IMR-90 (cell line): ENCODE data around the gene ARHGAP8. TPM values are rescaled to one million over a fixed set of nuclear protein-coding genes. Genes with fewer than 3 reads are reported as not detected.
A peak's percentile ranks its signal among the peaks of the same experiment; 100 is the strongest.

Experiments used
- ATAC-seq: fragments of 200-7000 bp; cut with Tn5 transposase; 2 replicates; pipeline ENCODE4 v1.9.1; 2020; ENCODE audit warnings: low read depth, mild to moderate bottlenecking, moderate library complexity
- BruUV-seq: library from RNA; stranded (reverse); fragments of 400-500 nt; replicated peaks from 2 replicates; lab custom pipeline; 2021; lab: Mats Ljungman, UMichigan
- CTCF ChIA-PET: fragments of 300-600 bp; formaldehyde crosslinking; extraction: SDS; loops from one replicate; lab custom pipeline; 2021; ENCODE audit warnings: antibody characterized with exemption; lab: Yijun Ruan, JAX
- POLR2A ChIA-PET: fragments of 300-600 bp; sonication (Branson Sonifier 250); formaldehyde crosslinking; loops from one replicate; lab custom pipeline; 2022; ENCODE audit warnings: antibody characterized with exemption; ENCODE audit not compliant: unreplicated experiment; lab: Charles Lee
- DNase-seq: peaks from one replicate; pipeline ENCODE4 v3.0.0; 2013
- H2AFZ ChIP-seq: replicated peaks from 2 replicates; pipeline ENCODE3; 2013; ENCODE audit warnings: low read length, mild to moderate bottlenecking; ENCODE audit not compliant: poor library complexity
- H2AK5ac ChIP-seq: 2 replicates; pipeline ENCODE4 v1.6.1; 2013; ENCODE audit warnings: low read depth, low read length, inconsistent platforms
- H2AK9ac ChIP-seq: replicated peaks from 2 replicates; pipeline ENCODE3; 2013; ENCODE audit warnings: mild to moderate bottlenecking, low read depth, low read length, moderate library complexity; ENCODE audit not compliant: poor library complexity
- H2BK120ac ChIP-seq: 2 replicates; pipeline ENCODE4 v1.6.1; 2013; ENCODE audit warnings: low read depth, low read length, inconsistent platforms
- H2BK15ac ChIP-seq: 3 replicates; pipeline ENCODE4 v1.6.1; 2013; ENCODE audit warnings: low read depth, low read length, inconsistent platforms
- H2BK20ac ChIP-seq: 2 replicates; pipeline ENCODE4 v1.6.1; 2013; ENCODE audit warnings: low read depth, mild to moderate bottlenecking, inconsistent platforms, low read length, moderate library complexity
- H2BK5ac ChIP-seq: 2 replicates; pipeline ENCODE4 v1.6.1; 2013; ENCODE audit warnings: mild to moderate bottlenecking, low read depth, low read length, inconsistent platforms; ENCODE audit not compliant: poor library complexity, severe bottlenecking
- H3K14ac ChIP-seq: replicated peaks from 2 replicates; pipeline ENCODE4 v1.6.1; 2013; ENCODE audit warnings: low read depth, low read length, inconsistent platforms
- H3K18ac ChIP-seq: 2 replicates; pipeline ENCODE4 v1.6.1; 2013; ENCODE audit warnings: low read depth, low read length, control low read depth
- H3K23ac ChIP-seq: 2 replicates; pipeline ENCODE4 v1.6.1; 2013; ENCODE audit warnings: low read depth, low read length, inconsistent platforms
- H3K27ac ChIP-seq: 2 replicates; pipeline ENCODE4 v1.5.1; 2013; ENCODE audit warnings: mild to moderate bottlenecking, control low read depth, low read length; ENCODE audit not compliant: insufficient read depth
- H3K27me3 ChIP-seq: 2 replicates; pipeline ENCODE4 v1.6.1; 2013; ENCODE audit warnings: low read length; ENCODE audit not compliant: control insufficient read depth, insufficient read depth
- H3K36me3 ChIP-seq: 2 replicates; pipeline ENCODE4 v1.6.1; 2013; ENCODE audit warnings: low read length, mixed read lengths; ENCODE audit not compliant: control insufficient read depth, insufficient read depth
- H3K4ac ChIP-seq: 2 replicates; pipeline ENCODE4 v1.6.1; 2013; ENCODE audit warnings: low read depth, low read length, inconsistent platforms
- H3K4me1 ChIP-seq: 2 replicates; pipeline ENCODE4 v1.6.1; 2013; ENCODE audit warnings: low read length, mixed read lengths; ENCODE audit not compliant: control insufficient read depth, insufficient read depth
- H3K4me2 ChIP-seq: 2 replicates; pipeline ENCODE4 v1.6.1; 2013; ENCODE audit warnings: low read depth, mild to moderate bottlenecking, control low read depth, low read length, moderate library complexity
- H3K4me3 ChIP-seq: 2 replicates; pipeline ENCODE4 v1.5.1; 2013; ENCODE audit warnings: low read depth, mild to moderate bottlenecking, control low read depth, low read length, moderate library complexity; ENCODE audit not compliant: insufficient read depth
- H3K56ac ChIP-seq: 2 replicates; pipeline ENCODE4 v1.6.1; 2013; ENCODE audit warnings: low read length, inconsistent platforms; ENCODE audit not compliant: insufficient read depth; ENCODE audit errors: extremely low read depth
- H3K79me1 ChIP-seq, 2 experiments: 2 replicates each; pipeline ENCODE4 v1.6.1; 2013; ENCODE audit warnings: low read length in 2 of 2, inconsistent platforms in 1 of 2, low read depth in 1 of 2
- H3K9ac ChIP-seq: 2 replicates; pipeline ENCODE4 v1.6.1; 2013; ENCODE audit warnings: low read depth, low read length, control low read depth
- H3K9me1 ChIP-seq: 2 replicates; pipeline ENCODE4 v1.6.1; 2013; ENCODE audit warnings: low read length, inconsistent platforms; ENCODE audit not compliant: insufficient read depth
- H3K9me3 ChIP-seq: 2 replicates; pipeline ENCODE4 v1.6.1; 2013; ENCODE audit warnings: low read length; ENCODE audit not compliant: control insufficient read depth, insufficient read depth
- H4K20me1 ChIP-seq: 2 replicates; pipeline ENCODE4 v1.6.1; 2013; ENCODE audit warnings: low read length, inconsistent platforms; ENCODE audit not compliant: insufficient read depth
- H4K5ac ChIP-seq: 2 replicates; pipeline ENCODE4 v1.6.1; 2013; ENCODE audit warnings: mild to moderate bottlenecking, low read depth, low read length, control low read depth
- H4K8ac ChIP-seq, 2 experiments: 2 replicates each; pipeline ENCODE4 v1.6.1; 2013; ENCODE audit warnings: low read depth in 2 of 2, low read length in 2 of 2, control low read depth in 1 of 2, inconsistent platforms in 1 of 2
- H4K91ac ChIP-seq: 2 replicates; pipeline ENCODE4 v1.6.1; 2013; ENCODE audit warnings: low read depth, low read length, inconsistent platforms; ENCODE audit not compliant: insufficient read depth
- BHLHE40 ChIP-seq: fragments of 150-350 bp; IDR thresholded peaks from 2 replicates; pipeline ENCODE4 v1.6.1; 2016; ENCODE audit warnings: mild to moderate bottlenecking, low read depth, low read length
- CEBPB ChIP-seq: IDR thresholded peaks from 2 replicates; pipeline ENCODE4 v1.6.1; 2012; ENCODE audit warnings: low read depth, low read length, improper control_type of control experiment
- CHD1 ChIP-seq: IDR thresholded peaks from 2 replicates; pipeline ENCODE4 v1.6.1; 2012; ENCODE audit warnings: low read depth, low read length, improper control_type of control experiment
- FOS ChIP-seq: fragments of 150-350 bp; IDR thresholded peaks from 2 replicates; pipeline ENCODE4 v1.6.1; 2016; ENCODE audit warnings: low read depth, low read length
- MAFK ChIP-seq: IDR thresholded peaks from 2 replicates; pipeline ENCODE4 v1.6.1; 2012; ENCODE audit warnings: low read depth, low read length, improper control_type of control experiment
- MAZ ChIP-seq: IDR thresholded peaks from 2 replicates; pipeline ENCODE4 v1.6.1; 2012; ENCODE audit warnings: low read depth, mild to moderate bottlenecking, low read length, improper control_type of control experiment, moderate library complexity, borderline replicate concordance
- MXI1 ChIP-seq: IDR thresholded peaks from 2 replicates; pipeline ENCODE4 v1.6.1; 2012; ENCODE audit warnings: low read depth, mild to moderate bottlenecking, low read length, moderate library complexity, borderline replicate concordance
- POLR2A ChIP-seq: IDR thresholded peaks from 2 replicates; pipeline ENCODE4 v1.6.1; 2012; ENCODE audit warnings: mild to moderate bottlenecking, low read depth, low read length
- RAD21 ChIP-seq: IDR thresholded peaks from 2 replicates; pipeline ENCODE4 v1.6.1; 2012; ENCODE audit warnings: low read length, improper control_type of control experiment
- WGBS, 2 experiments: methylation state at CpG; one replicate each; pipeline versions ENCODE4 v1.1.5 to v1.1.7; 2013; ENCODE audit warnings: missing lambda C conversion rate in 2 of 2; ENCODE audit not compliant: insufficient read length in 1 of 2; ENCODE audit errors: extremely low coverage in 2 of 2; 5-methylcytosine and 5-hydroxymethylcytosine counted together
- dilution Hi-C: fragments of 300-500 bp; cut with HindIII; formaldehyde crosslinking; loops from one replicate; pipeline ENCODE4 v1.14.3; 2018; ENCODE audit warnings: low sequenced_read_pairs; ENCODE audit not compliant: unreplicated experiment
- in situ Hi-C: fragments of 300-500 bp; cut with MboI; formaldehyde crosslinking; loops from 3 replicates; pipeline ENCODE4 v1.14.3; 2019; ENCODE audit warnings: low sequenced_read_pairs, inconsistent platforms, mixed read lengths
- intact Hi-C: fragments of 100-400 bp; cut with micrococcal nuclease; formaldehyde crosslinking; loops from 2 replicates; pipeline ENCODE4 v1.10.0; 2022
- polyA plus RNA-seq, 3 experiments: library from polyadenylated mRNA; depleted of rRNA; stranded (reverse); fragments of >200 nt; gene quantifications; 2 replicates each; pipeline ENCODE4 v1.2.3, GENCODE V29; 2012; ENCODE audit warnings: low replicate concordance in 1 of 3
- total RNA-seq: library from RNA; depleted of rRNA; stranded (reverse); fragments of >200 nt; gene quantifications from 2 replicates; pipeline ENCODE4 v1.2.3, GENCODE V29; 2012
- TF ChIP-seq, protein P1 (sequence below): fragments of 150-350 bp; IDR thresholded peaks from 2 replicates; pipeline ENCODE4 v1.6.1; 2016; ENCODE audit warnings: low read depth, mild to moderate bottlenecking, low read length, moderate library complexity, borderline replicate concordance
- TF ChIP-seq, protein P2 (sequence below): conservative IDR thresholded peaks from 2 replicates; pipeline ENCODE4 v1.5.1; 2012; ENCODE audit warnings: mild to moderate bottlenecking, low read depth, low read length, improper control_type of control experiment
- TF ChIP-seq, protein P3 (sequence below): fragments of 150-350 bp; IDR thresholded peaks from 2 replicates; pipeline ENCODE4 v1.6.1; 2017; ENCODE audit warnings: mild to moderate bottlenecking, antibody characterized with exemption, low read length, low read depth

Gene ARHGAP8
- total and polyA plus RNA-seq, 2 of the 4 experiments (the other 2 are of a cell fraction) = 0.18 to 0.21 TPM

DNA sequence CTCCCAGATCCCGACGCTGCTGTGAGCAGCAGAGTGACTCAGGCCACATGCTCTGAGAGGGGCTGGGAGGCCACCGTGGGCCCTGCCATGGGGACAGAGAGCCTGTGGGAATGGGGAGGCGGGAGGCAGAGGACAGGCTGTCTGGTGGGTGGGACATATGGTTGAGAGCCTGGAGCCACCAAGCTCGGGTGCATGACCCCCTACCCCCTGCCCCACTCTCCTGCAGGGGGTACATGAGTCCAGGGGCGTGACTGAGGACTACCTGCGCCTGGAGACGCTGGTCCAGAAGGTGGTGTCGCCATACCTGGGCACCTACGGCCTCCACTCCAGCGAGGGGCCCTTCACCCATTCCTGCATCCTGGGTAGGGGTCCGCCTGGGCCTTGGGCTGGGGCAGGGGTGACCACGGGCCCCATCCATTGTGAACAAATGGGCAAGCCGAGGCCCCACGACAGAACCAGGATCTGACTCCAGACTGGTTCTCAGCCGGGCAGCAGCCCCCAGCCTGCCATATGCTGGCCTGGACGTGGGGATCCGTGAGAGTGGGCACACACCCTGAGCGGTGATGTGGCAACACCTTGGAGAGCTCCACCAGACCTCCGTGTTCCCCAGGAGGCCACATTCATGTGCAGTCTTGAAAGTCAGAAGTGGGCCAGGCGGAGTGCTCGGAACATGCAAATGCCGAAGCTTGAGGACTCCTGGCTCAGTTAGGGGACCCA is 17.4 kb upstream of the ARHGAP8 start:
- no peak overlapping the region for H4K91ac ChIP-seq
- no peak overlapping the region for H3K4me3 ChIP-seq
- H3K27me3 ChIP-seq = no peaks in the 10 kb centered on the region
- H2AFZ ChIP-seq = peak overlapping the region; percentile 32
- intact Hi-C loops = loop anchor here (1.0 to 5.0 kb wide), 2 partner anchors 36 to 183 kb away; no protein-coding TSS in a partner anchor
- H3K9me3 ChIP-seq = no peaks in the 10 kb centered on the region
- peaks cover 18% of the 10 kb centered on the region for H3K4me1 ChIP-seq
- H3K9ac ChIP-seq = no peak overlapping the region
- peaks cover 13% of the 10 kb centered on the region for H3K9me1 ChIP-seq
- H3K4me2 ChIP-seq = no peak overlapping the region
- H2BK120ac ChIP-seq = no peak overlapping the region
- in situ Hi-C loops = loop anchor here (5.0 kb wide), 1 partner anchor 38 kb away; no protein-coding TSS in a partner anchor
- no peak overlapping the region for H3K27ac ChIP-seq
- no peak for DNase-seq
- WGBS, 2 experiments = 81% methylated on average over 10 of the region's 23 CpGs; no CpG with 5 or more reads in 1 of the 2 experiments
- H2BK15ac ChIP-seq = no peak overlapping the region
- H3K18ac ChIP-seq = no peak overlapping the region
- H3K23ac ChIP-seq = no peak overlapping the region
- POLR2A ChIA-PET = no interaction called here
- BruUV-seq = no TSS peak
- no peak for ATAC-seq
- H2BK20ac ChIP-seq = no peak overlapping the region
- peaks cover 4 to 10% of the 10 kb centered on the region in 2 experiments; a peak in 1 of 4 replicates for H3K79me1 ChIP-seq
- peak overlapping the region; percentile 75; the same call in 1 of the 2 replicates for H2AK5ac ChIP-seq
- no peak overlapping the region for H3K14ac ChIP-seq
- H4K8ac ChIP-seq = no peak overlapping the region
- no peak overlapping the region for H4K5ac ChIP-seq
- no peak overlapping the region for H2BK5ac ChIP-seq
- no peak overlapping the region for H3K56ac ChIP-seq
- H2AK9ac ChIP-seq = no peak overlapping the region
- TF ChIP-seq CEBPB (no peak), RAD21 (no peak), CHD1 (no peak), MAFK (no peak), FOS (no peak), POLR2A (no peak), MXI1 (no peak), MAZ (no peak), BHLHE40 (no peak)
- TF ChIP-seq, protein P1, sequence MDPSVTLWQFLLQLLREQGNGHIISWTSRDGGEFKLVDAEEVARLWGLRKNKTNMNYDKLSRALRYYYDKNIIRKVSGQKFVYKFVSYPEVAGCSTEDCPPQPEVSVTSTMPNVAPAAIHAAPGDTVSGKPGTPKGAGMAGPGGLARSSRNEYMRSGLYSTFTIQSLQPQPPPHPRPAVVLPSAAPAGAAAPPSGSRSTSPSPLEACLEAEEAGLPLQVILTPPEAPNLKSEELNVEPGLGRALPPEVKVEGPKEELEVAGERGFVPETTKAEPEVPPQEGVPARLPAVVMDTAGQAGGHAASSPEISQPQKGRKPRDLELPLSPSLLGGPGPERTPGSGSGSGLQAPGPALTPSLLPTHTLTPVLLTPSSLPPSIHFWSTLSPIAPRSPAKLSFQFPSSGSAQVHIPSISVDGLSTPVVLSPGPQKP = no peak
- TF ChIP-seq, protein P2, sequence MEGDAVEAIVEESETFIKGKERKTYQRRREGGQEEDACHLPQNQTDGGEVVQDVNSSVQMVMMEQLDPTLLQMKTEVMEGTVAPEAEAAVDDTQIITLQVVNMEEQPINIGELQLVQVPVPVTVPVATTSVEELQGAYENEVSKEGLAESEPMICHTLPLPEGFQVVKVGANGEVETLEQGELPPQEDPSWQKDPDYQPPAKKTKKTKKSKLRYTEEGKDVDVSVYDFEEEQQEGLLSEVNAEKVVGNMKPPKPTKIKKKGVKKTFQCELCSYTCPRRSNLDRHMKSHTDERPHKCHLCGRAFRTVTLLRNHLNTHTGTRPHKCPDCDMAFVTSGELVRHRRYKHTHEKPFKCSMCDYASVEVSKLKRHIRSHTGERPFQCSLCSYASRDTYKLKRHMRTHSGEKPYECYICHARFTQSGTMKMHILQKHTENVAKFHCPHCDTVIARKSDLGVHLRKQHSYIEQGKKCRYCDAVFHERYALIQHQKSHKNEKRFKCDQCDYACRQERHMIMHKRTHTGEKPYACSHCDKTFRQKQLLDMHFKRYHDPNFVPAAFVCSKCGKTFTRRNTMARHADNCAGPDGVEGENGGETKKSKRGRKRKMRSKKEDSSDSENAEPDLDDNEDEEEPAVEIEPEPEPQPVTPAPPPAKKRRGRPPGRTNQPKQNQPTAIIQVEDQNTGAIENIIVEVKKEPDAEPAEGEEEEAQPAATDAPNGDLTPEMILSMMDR = no peak
- TF ChIP-seq, protein P3, sequence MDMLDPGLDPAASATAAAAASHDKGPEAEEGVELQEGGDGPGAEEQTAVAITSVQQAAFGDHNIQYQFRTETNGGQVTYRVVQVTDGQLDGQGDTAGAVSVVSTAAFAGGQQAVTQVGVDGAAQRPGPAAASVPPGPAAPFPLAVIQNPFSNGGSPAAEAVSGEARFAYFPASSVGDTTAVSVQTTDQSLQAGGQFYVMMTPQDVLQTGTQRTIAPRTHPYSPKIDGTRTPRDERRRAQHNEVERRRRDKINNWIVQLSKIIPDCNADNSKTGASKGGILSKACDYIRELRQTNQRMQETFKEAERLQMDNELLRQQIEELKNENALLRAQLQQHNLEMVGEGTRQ = no peak
- dilution Hi-C loops = no loop called here
- H3K4ac ChIP-seq = no peak overlapping the region
- H3K36me3 ChIP-seq = peaks cover 6% of the 10 kb centered on the region
- H4K20me1 ChIP-seq = peaks cover 22% of the 10 kb centered on the region
- CTCF ChIA-PET = interaction anchor here (0.5 to 0.9 kb wide), 2 partner anchors 28 to 38 kb away, joined by 3 to 5 read pairs; no protein-coding TSS in a partner anchor
